GM19324 (cell line): ENCODE measurements around the gene ASPSCR1.

Source experiments
- ATAC-seq: cut with Tn5 transposase; IDR thresholded peaks from one replicate; pipeline ENCODE4 v1.9.1; 2021; ENCODE audit warnings: mild to moderate bottlenecking, moderate library complexity; ENCODE audit not compliant: unreplicated experiment, low FRiP score

ASPSCR1 gene, protein sequence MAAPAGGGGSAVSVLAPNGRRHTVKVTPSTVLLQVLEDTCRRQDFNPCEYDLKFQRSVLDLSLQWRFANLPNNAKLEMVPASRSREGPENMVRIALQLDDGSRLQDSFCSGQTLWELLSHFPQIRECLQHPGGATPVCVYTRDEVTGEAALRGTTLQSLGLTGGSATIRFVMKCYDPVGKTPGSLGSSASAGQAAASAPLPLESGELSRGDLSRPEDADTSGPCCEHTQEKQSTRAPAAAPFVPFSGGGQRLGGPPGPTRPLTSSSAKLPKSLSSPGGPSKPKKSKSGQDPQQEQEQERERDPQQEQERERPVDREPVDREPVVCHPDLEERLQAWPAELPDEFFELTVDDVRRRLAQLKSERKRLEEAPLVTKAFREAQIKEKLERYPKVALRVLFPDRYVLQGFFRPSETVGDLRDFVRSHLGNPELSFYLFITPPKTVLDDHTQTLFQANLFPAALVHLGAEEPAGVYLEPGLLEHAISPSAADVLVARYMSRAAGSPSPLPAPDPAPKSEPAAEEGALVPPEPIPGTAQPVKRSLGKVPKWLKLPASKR

DNA sequence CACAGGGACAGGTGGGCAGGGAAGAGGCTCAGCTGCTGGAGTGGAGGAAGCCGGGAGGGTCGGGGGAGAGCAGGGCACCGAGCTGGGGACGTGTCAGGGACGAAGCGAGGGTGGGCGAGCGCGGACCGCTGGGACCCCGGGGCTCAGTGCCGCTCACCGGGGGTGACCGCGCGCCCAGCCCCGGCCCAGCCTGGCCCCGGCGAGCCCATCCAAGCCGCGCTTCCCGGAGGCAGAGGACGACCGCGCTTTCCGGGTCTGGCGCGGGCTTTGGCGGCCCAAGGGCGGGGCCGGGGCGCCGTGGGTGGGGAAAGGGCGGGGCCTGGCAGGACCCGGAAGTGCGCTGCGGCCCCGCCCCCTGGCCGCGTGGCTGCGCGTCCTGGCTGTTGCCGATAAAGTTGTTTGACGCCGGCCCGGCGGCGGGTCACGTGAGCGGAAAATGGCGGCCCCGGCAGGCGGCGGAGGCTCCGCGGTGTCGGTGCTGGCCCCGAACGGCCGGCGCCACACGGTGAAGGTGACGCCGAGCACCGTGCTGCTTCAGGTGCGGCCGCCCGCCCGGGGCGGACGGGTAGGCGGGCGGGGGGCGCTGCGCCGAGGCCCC, at the start of gene ASPSCR1:
Gene ASPSCR1, plus strand, starts transcription at position 419 of the 598 bp plus-strand sequence. Its CDS starts 18 bp downstream, at position 437.
- peak; percentile 93 for ATAC-seq

DNA sequence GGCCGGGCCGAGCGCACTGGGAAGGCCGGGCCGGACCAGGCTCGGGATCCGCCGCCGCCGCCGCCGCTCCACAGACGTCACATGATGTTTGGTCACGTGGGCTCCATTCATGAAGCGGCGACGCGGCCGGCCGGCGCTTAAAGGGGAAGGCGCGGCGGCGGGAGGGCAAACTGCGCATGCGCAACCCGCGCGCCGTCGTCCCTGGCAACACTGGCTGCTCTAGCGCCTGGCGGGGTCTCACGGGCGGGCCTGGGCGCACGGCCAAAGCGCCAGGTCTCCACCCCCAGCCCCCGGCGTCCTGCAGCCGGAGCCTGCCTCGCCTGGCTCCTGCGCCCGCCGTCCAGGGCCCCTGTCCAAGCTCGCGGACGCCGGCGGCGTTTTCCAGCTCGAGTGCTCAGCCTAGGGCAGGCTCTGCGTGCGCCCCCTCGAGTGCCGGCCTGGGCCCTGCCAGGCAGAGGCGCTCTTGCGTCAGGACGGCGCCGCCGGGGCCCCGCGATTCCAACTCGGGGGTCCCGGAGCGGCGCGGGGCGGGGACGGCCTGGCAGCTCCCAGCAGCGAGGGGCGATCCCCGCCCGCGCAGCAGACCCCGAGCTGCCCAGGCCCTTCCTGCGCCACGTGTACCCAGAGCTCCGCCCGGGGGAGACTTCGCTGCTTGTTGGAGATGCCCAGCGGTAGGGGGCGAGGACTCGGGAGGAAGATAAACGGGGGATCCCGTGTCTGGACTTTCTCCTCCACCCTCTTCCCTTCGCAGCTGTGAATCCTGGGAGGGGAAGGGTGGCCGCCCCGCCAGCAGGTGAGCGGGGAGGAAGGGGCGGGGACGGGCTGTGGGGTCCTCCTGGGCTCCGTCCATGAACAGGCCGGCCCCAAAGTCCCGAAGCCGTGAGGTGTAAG, 49.5 kb upstream of the ASPSCR1 start, which contains the start of gene MAFG:
Gene MAFG, minus strand, starts transcription at position 83 of the 891 bp plus-strand sequence. CDS start 4,550 bp downstream, outside the sequence.
- peak; percentile 76 for ATAC-seq

DNA sequence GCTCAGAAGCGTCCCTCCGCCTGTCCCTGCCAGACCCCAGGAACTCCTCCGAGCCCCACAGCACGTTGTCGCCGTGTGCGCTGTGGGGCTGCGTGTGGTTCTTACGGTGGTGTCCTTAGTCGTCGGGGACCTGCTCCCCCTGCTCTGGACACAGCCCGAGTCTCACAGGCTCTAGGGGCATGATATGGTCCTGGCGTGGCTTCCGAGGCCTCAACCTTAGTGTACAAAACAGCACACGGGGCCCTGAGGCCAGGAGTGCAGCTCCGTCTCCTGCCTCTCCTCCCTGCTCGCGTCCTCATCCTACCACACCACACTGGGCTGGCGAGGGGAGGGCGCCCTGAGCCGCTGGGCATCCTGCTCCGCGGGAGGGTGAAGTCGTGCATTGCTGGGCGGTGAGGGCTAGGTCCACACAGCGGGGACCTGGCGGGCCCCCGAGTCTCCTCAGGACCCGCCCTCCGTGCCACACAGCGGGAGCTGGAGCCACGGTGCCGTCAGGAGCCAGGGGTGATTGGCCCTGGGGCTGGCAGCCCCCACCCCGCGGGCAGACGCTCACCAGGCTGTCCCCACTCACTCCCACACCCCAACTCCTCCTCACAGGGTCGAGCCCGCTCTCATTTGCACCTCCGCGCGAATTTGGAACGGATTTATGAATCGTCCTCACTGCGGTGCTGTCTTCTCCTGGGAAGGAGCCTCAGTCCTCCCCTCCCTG, 48.7 kb upstream of the ASPSCR1 start:
- ATAC-seq, result no peak

DNA sequence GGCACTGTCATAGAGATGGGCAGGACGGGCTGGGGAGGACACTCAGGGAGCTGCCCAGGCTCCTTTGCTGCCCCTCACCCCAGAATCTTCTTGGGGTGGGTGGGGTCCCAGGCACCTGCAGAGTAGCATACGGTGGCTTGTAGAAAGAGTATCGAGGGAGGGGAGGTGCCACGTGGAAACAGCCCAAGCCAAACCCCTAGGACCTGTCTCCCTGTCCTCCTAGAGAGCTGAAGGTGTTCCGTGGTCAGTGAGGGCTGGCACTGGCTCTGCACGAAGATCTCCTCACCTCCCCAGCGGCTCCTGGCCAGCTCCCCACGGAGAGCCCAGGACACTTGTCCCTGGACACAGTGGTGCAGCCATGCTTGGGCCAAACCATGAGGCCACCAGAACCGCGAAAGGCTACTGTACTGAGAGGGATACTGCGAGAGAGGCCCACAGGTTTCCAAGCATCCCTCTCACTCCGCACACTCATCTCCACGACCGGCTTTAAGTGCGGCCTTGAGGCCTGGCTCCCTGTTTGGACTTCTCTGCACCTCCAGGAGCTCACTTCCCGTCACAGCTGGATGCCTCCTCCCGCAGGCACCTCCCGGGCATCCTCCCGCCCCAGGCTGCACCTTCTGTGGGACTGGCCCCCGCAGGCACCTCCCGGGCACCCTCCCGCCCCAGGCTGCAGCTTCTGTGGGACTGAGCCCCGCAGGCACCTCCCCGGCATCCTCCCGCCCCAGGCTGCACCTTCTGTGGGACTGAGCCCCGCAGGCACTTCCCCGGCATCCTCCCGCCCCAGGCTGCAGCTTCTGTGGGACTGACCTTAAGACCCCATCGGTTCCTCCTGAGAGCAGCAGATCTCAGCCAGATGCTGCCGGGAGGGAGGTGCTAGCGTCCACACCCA, 47.9 kb upstream of the ASPSCR1 start:
- no peak for ATAC-seq

DNA sequence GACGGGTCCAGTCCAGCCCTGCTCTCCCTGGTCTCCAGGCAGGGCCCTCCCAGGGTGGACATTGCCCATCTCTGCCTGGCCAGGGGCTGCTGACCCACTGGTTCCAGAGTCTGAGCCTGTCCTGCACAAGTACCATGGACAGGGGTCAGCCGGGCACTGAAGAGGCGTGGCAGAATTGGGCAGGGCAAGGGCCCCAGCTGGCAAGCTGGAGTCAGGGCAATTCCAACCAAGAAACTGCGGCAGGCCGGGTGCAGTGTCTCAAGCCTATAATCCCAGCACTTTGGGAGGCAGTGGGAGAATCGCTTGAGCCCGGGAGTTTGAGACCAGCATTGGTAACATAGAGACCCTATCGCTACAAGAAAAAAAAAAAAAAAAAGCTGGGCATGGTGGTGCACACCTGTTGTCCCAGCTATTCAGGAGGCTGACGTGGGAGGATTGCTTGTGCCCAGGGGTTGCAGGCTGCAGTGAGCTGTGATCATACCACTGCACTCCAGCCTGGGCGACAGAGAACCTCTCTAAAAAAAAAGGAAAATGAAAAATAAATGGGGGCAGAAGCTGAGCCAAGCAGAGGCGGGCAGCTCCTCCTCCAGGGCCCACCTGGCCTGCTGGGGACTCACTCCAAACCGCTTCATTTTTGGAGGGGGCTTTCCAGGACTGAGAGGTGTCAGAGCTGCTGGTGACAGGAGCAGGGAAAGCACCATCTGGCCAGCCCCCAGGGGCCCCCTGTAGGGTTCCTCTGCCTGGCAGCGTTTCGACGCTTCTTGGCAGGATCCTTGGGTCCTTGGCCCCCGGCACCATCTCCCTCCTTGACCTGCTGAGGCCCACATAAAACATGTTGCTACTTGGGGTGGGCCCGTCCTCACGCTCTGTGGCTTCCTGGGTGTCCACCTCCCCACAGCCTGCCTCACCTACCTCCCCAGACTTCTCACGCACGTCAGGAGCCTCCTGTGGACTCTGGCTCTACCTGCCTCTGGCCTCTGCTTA, 47.0 kb upstream of the ASPSCR1 start:
- ATAC-seq, result no peak

DNA sequence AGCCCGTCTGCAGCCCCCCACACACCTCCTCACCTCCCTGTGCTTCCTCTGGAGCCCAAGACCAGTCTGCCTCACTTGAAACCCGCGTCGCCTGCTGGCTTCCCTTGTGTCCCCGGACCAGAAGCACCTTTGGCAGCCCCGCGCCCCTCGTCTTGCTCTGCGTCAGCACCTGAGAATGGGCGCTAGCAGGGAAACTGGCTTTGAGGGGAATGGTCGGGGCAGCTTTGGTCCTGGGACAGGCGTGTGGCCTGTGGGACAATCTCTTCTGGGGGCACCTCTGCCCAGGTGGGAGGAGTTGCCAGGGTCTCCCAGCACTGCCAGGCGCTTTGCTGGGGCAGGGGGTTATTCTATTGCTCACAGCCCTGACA, 46.3 kb upstream of the ASPSCR1 start:
- ATAC-seq, result no peak

DNA sequence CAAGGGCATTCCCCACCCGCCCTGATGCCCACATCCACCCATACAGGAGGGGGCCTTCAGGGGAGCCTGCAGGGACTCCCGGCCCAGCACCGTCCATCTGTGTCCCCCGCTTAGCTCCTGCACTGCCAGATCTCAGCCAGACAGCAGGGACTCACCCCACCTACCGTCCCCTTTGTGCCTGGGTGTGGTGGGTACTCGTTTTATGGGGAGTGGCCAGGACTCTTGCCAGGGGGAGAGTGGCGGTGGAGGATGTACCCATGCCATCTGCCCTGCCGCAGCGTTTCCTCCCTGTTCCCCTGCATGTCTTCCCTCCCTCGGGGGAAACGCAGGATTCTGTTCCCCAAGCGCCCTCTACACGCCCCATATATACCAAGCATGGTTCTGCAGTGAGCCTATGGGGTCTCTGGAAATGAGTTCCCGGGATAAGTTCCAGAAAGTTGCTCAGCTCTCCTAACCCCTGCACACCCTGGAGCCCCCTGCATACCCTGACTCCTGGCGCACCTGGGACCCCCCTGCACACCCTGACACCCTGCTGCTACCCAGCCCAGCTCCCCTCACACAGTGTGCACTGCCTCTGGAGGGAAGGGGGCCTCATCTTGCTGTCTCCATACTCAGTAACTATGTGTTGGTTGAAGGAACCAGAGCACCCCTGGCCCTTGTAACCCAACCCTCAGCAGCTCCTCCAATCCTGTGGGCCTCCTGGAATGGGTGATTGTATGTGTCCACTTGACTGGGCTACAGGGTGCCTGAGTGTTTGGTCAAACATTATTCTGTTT, 45.7 kb upstream of the ASPSCR1 start:
- ATAC-seq, result no peak

DNA sequence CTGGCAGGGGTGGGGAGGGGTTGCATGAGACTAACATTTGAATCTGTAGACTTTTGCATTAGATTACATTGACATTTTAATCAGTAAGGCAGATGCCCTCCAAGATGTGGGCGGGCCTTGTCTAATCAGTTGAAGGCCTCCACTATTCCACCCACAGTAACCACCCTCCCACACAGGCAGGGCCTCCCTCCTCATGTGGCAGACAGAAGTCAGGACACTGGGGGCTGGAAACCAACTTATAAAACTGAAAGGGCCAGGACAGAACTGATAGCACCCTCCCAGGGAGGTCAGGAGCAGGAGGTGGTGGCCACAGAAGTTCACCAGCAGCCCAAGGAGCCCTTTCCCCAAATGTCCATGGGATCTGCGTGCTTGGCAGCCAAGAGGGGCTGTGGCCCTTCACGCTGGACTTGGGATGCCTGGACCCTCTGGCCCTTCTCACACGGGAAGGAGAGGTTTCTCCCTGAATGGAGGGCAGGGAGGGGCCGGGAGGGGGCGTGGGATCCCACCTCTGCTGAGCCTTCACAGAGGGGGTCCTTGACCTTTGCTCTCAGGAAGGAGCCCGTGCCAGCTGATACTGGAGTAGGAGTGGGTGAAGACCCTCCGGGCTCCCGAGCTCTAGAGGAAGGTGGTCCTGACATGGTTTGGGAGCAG, 45.0 kb upstream of the ASPSCR1 start:
- no peak for ATAC-seq

DNA sequence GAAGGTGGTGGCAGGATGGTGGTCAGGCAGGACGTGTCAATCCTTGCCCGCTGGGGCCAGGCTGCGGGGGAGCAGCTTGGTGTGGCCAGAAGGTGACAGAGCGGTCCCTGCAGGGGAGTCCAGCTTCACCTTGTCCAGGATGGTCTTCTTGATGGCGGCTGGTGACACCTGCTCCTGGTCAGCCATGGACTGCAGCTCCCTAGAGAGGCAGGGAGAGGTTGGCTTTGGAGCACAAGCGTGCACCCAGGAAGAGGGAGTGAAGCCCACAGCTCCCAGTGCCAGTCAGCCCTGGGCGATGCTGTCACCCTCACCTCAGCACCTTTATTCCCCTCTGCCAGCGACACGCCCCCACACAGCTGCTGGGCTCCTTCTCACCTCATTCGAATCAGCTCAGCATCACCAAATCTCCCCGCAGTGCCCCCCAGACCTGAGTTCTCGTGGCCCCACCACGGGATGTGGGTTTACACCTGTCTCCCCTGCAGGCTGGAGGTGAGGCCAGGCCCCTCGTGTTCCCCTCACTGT, 44.2 kb upstream of the ASPSCR1 start:
- ATAC-seq, result no peak

DNA sequence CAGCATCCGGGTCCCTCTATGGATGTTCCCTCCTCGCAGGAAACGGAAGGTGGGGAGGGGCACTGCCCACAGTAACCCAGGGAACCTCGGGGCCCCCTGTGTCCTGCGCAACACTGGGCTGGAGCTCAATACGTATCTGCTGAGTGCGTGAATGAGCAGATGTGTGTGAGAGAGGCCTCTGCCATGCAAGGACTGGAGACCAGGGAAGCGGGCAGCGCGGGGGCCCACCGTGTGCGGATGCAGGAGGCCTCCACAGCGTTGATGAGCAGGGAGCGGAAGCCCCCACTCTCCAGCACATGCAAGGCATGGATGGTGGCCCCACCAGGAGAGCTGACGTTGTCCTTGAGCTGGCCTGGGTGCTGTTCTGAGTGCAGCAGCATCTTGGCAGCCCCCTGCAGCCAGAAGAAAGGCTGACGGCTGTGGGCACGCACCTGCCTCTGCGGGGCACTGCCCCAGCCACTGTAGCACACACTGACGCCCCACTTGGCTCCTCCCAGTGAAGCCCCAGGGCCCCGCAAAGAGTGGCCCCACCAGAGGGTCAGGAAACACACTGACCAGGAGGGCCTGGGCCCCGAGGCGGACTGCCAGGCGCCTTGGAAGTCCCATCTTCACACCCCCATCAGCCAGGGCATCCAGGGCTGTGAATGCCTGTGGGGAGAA, 43.2 kb upstream of the ASPSCR1 start:
- ATAC-seq, result no peak

DNA sequence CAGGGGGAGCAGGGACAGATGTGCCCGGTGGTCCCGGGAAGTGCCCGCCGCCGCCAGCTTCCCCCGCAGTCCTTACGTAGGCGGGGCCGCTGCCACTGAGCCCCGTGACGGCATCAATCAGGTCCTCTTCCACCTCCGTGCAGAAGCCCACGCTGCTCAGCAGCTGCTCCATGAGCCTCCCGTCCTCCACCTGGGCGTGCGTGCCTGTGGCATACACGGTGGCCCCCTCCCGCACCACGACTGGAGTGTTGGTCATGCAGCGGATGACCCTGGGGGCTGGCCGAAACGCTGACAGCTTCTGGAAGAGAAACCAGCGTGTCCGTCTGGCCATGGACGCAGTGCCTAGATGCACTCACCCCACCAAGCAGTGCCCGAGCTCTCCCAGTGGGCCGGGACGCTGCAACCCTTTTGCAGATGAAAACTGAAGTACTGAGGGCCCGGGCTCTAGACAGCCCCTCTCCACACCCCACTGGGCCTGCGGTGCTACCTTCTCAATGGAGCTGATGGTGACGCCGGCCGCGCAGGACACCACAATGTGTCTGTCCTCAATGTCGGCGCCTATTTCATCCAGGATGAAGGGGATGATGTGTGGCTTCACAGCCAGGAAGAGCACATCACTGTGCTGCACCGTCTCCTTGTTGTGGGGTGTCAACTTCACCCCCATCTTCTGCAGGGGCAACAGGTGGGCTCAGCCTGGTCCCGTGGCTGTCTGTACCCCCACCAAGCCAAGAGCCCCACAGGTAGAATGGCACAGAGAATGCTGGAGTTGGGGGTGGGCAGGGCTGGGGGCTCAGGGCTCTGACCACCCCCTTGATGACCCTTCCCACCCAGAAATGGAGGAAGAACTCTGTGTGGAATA, 42.4 kb upstream of the ASPSCR1 start:
- ATAC-seq, result no peak

DNA sequence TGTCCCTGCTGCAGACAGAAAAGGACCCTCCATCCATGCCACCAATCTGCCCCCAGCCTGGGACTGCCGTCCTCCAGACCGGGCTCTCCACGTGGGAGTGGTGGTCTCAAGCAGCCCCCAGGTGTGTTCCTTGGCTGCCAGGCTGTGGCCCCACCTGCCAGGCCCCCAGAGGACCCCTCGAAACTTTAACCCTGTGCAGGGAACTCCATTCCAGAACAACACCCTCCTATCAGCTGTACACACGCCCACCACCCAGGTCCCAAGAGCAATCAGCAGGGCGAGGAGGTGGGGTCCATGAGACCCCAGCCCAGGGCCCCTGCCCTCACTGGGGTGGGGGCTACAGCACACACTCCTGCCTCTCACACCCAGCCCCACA, 41.7 kb upstream of the ASPSCR1 start:
- no peak for ATAC-seq

DNA sequence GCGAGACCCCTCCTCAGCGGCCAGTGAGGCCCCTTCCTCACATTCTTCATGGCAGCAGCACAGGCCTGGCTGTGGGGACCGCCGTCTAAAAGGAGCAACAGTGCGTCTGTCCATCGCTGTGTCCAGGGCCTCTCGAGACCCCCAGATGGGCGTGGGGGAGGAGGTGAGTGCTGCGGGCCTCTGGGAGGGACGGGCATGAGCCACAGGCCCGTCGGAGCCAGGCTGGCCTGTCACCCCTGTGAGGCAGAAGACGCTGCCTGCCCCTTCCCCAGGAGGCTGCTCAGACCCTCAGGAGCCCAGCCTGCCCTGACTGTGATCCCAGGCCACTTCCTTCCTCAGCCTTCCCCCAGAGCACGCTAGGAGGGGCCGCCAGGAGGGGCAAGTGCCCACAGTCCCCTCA, 38.2 kb upstream of the ASPSCR1 start:
- ATAC-seq, result no peak

DNA sequence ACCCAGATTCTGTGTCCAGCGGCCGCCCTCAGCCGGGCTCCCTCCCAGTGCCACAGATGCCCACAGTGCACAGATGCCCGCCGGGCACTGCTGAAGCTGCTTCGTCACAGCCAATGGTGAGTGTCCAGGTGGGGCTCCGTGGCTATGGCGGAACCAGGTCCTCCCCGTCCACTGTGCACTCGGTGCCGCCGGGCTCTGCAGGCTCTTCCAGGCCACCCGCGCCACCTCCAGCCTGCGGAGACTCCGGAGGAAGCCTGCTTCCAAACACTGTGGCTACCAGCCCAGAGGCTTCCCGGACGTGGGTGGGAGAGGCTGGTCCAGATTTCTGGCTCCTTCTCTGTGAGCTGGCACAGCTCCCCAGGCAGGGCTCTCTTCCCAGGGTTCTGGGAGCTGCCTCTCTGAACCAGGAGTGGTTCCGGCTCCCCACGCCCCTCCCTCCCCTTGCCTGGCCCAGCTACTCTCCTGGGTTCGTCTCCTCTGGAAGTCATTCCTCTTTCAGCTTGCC, 37.5 kb upstream of the ASPSCR1 start:
- no peak for ATAC-seq
